Measurements from ENCODE around the gene FAM107B. TPM values are rescaled to one million over a fixed set of nuclear protein-coding genes. Genes with fewer than 3 reads are reported as not detected.
A peak's percentile ranks its signal among the peaks of the same experiment; 100 is the strongest.

FAM107B gene
- total and polyA plus RNA-seq, 2 of the 4 experiments (the other 2 are of a cell fraction) = 26.4 to 27.1 TPM

DNA sequence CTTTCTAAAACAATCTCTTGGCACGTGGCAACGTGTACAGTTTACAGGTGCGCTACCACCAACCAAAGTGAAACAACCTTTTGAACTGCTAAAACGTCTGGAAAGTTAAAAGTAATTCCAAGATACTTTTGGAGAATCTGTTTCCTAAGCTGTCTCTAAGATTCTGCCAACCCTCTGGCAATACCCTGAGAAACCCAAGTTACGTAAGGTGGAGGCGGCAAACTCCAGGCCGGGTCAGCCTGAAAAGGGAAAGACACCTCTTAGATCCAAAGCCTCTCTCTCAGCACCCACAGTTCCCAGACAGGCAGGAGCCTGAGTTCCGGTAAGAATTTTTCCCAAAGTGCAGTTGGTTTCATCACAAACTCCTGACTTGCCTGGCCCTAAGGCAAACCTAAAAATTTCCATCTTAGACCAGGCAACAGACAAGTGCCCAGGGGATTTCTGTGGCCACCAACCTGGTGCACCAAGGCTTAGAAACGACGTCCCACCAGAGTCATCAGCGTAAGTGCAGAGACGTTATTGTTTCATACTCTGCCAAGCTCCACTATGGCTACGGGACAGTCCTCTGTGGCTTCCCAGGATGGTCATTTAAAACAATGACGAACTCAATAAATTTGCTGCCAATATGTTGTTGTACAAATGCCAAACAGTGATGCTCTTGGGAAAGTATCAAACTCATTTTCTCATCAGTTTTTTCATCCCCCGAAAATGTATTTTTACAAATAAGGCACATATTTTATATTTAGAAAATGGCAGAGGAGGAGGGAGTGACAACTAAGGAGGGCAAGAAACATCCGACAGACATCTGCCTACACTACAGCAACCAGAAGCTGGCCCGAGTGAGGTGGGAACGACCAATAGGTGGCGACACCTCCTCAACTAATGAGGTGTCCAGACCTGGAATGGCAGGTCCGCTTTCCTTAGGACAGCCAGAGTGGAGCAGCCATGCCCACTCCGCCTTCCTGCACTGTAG, 238.2 kb downstream of the FAM107B start:
- Histone ChIP-seq H4K91ac (ENCODE audit: insufficient read depth, low read depth, low read length) (no peak overlapping the region), H3K36me3 (ENCODE audit: control insufficient read depth, insufficient read depth, low read length) (peaks cover 51% of the 10 kb centered on the region), H3K27ac (ENCODE audit: insufficient read depth, low read length) (no peak overlapping the region), H3K4ac (ENCODE audit: low read depth, low read length) (no peak overlapping the region), H3K56ac (ENCODE audit: extremely low read depth, insufficient read depth, low read length) (no peak overlapping the region), H2AFZ (replicated peaks; ENCODE audit: low read length, poor library complexity) (no peak overlapping the region), H3K23ac (ENCODE audit: low read depth, low read length) (0 out of 2 replicates have a peak overlapping the region, but pooled peaks have one; percentile 31), H2AK5ac (ENCODE audit: low read depth, low read length) (peak overlapping the region; percentile 53), H2BK20ac (ENCODE audit: low read depth, low read length) (no peak overlapping the region), H3K4me2 (ENCODE audit: low read depth, low read length) (no peak overlapping the region), H2BK120ac (ENCODE audit: low read depth, low read length) (no peak overlapping the region), H2AK9ac (replicated peaks; ENCODE audit: low read depth, low read length, poor library complexity) (peak overlapping the region; percentile 50), H2BK15ac (ENCODE audit: low read depth, low read length) (no peak overlapping the region), H2BK5ac (ENCODE audit: low read depth, low read length, poor library complexity, severe bottlenecking) (no peak overlapping the region), H3K79me1 (ENCODE audit: low read depth in 1 of 2, low read length in 2 of 2) (peaks cover 70 to 98% of the 10 kb centered on the region in 2 experiments), H4K5ac (ENCODE audit: low read depth, low read length) (no peak overlapping the region), H3K4me1 (ENCODE audit: control insufficient read depth, insufficient read depth, low read length) (peaks cover 34% of the 10 kb centered on the region), H3K4me3 (ENCODE audit: insufficient read depth, low read depth, low read length) (no peak overlapping the region), H3K9me1 (ENCODE audit: insufficient read depth, low read length) (peaks cover 46% of the 10 kb centered on the region), H3K9ac (ENCODE audit: low read depth, low read length) (no peak overlapping the region), H3K27me3 (ENCODE audit: control insufficient read depth, insufficient read depth, low read length) (no peaks in the 10 kb centered on the region), H4K8ac (ENCODE audit: low read depth in 2 of 2, low read length in 2 of 2) (peak overlapping the region in 1 of 2 experiments; percentile 43; a peak in 1 of 4 replicates), H3K14ac (replicated peaks; ENCODE audit: low read depth, low read length) (no peak overlapping the region), H3K9me3 (ENCODE audit: control insufficient read depth, insufficient read depth, low read length) (no peaks in the 10 kb centered on the region), H4K20me1 (ENCODE audit: insufficient read depth, low read length) (peaks cover 82% of the 10 kb centered on the region), H3K18ac (ENCODE audit: low read depth, low read length) (no peak overlapping the region)
- DNase-seq = peak; percentile 57
- ATAC-seq (ENCODE audit: low read depth) = peak; percentile 28; the same call in 1 of the 2 replicates
- dilution Hi-C loops (cut with HindIII; ENCODE audit: low sequenced_read_pairs, unreplicated experiment) = no loop called here
- WGBS, 2 experiments (ENCODE audit: extremely low coverage in 2 of 2, insufficient read length in 1 of 2) = 60% methylated on average over 9 of the region's 21 CpGs; no CpG with 5 or more reads in 1 of the 2 experiments
- ChIA-PET POLR2A (ENCODE audit: unreplicated experiment) (no interaction called here), CTCF (interaction anchor here (0.6 to 1.8 kb wide), 5 partner anchors 10 to 428 kb away, joined by 3 to 8 read pairs (median 3); no protein-coding TSS in a partner anchor)
- in situ Hi-C loops (cut with MboI; ENCODE audit: low sequenced_read_pairs) = no loop called here
- TF ChIP-seq SMC3 (IDR thresholded peaks at IDR 0.05; ENCODE audit: low read depth, low read length) (peak; percentile 63), MAZ (IDR thresholded peaks at IDR 0.05; ENCODE audit: borderline replicate concordance, low read depth, low read length) (no peak), MAFK (IDR thresholded peaks at IDR 0.05; ENCODE audit: low read depth, low read length) (no peak), RAD21 (IDR thresholded peaks at IDR 0.05; ENCODE audit: low read length) (peak; percentile 76), CHD1 (IDR thresholded peaks at IDR 0.05; ENCODE audit: low read depth, low read length) (no peak)
- TF ChIP-seq, protein P1, sequence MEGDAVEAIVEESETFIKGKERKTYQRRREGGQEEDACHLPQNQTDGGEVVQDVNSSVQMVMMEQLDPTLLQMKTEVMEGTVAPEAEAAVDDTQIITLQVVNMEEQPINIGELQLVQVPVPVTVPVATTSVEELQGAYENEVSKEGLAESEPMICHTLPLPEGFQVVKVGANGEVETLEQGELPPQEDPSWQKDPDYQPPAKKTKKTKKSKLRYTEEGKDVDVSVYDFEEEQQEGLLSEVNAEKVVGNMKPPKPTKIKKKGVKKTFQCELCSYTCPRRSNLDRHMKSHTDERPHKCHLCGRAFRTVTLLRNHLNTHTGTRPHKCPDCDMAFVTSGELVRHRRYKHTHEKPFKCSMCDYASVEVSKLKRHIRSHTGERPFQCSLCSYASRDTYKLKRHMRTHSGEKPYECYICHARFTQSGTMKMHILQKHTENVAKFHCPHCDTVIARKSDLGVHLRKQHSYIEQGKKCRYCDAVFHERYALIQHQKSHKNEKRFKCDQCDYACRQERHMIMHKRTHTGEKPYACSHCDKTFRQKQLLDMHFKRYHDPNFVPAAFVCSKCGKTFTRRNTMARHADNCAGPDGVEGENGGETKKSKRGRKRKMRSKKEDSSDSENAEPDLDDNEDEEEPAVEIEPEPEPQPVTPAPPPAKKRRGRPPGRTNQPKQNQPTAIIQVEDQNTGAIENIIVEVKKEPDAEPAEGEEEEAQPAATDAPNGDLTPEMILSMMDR (conservative IDR thresholded peaks at IDR 0.05; ENCODE audit: low read depth, low read length) = peak; percentile 55
- intact Hi-C loops (cut with micrococcal nuclease) = loop anchor here (1.0 kb wide), 1 partner anchor 287 kb away; no protein-coding TSS in a partner anchor
- BruUV-seq (replicated peaks) = no TSS peak

All from IMR-90 (cell line).